Large intestine (tissue), 12 donors: ENCODE measurements around the gene FAM153A. TPM values are rescaled to one million over a fixed set of nuclear protein-coding genes. Genes with fewer than 3 reads are reported as not detected.
"Not testable (repeated sequence)": the region's sequence is repeated elsewhere in the genome, so short reads cannot be mapped to it uniquely, and the experiment has no call there.

Source experiments
- DNase-seq, 2 donors: peaks; one replicate each; pipeline versions ENCODE4 v3.0.0 to v3.0.0-alpha.2; 2013
- H3K27ac ChIP-seq: one replicate; pipeline ENCODE4 v1.5.1; 2013; ENCODE audit warnings: low read length
- H3K27me3 ChIP-seq: 2 replicates; pipeline ENCODE4 v1.6.1; 2013; ENCODE audit warnings: low read length; ENCODE audit not compliant: control insufficient read depth, insufficient read depth
- H3K36me3 ChIP-seq: 2 replicates; pipeline ENCODE4 v1.6.1; 2013; ENCODE audit warnings: low read length; ENCODE audit not compliant: control insufficient read depth, insufficient read depth
- H3K4me1 ChIP-seq: one replicate; pipeline ENCODE4 v1.6.1; 2013; ENCODE audit warnings: low read length; ENCODE audit not compliant: control insufficient read depth, insufficient read depth
- H3K4me3 ChIP-seq: one replicate; pipeline ENCODE4 v1.5.1; 2013; ENCODE audit warnings: low read length
- H3K9me3 ChIP-seq: one replicate; pipeline ENCODE4 v1.6.1; 2013; ENCODE audit warnings: mild to moderate bottlenecking, low read depth, low read length, moderate library complexity; ENCODE audit not compliant: control insufficient read depth
- WGBS: methylation state at CpG from one replicate; pipeline ENCODE4 v1.1.5; 2013; ENCODE audit warnings: low lambda C conversion rate; ENCODE audit not compliant: insufficient coverage; 5-methylcytosine and 5-hydroxymethylcytosine counted together
- long read RNA-seq, 11 donors: transcript quantifications; one replicate each; lab custom pipeline, GENCODE V29; 2026
- polyA plus RNA-seq: library from polyadenylated mRNA; unstranded; fragments of 120-200 nt; gene quantifications from one replicate; pipeline ENCODE4 v1.2.1, GENCODE V29; 2013

FAM153A gene
- polyA plus RNA-seq: 0.58 TPM
- long read RNA-seq, donor 1: 0 reads
- long read RNA-seq, donor 2: 0 reads
- long read RNA-seq, donor 3: 0 reads
- long read RNA-seq, donor 4: 0 reads
- long read RNA-seq, donor 5: 0 reads
- long read RNA-seq, donor 6: 0 reads
- long read RNA-seq, donor 7: 0 reads
- long read RNA-seq, donor 8: 0 reads
- long read RNA-seq, donor 9: 0 reads
- long read RNA-seq, donor 10: 0 reads
- long read RNA-seq, donor 11: 0 reads

- no CpG with 5 or more reads among the region's 67 CpGs for WGBS
- H3K27ac ChIP-seq, DNase-seq, H3K36me3 ChIP-seq, H3K4me3 ChIP-seq, H3K4me1 ChIP-seq, H3K9me3 ChIP-seq, H3K27me3 ChIP-seq: not testable (repeated sequence)
Measured at GRCh38 chr5:177782792-177783633, at the start of gene FAM153A. FAM153A (minus strand) TSS chr5:177782899.

GRCh38 chr5:177832287-177832686 is 49.6 kb upstream of the FAM153A start:
- not testable (repeated sequence) for H3K27ac ChIP-seq, H3K4me1 ChIP-seq, H3K4me3 ChIP-seq, DNase-seq, H3K27me3 ChIP-seq, H3K9me3 ChIP-seq, H3K36me3 ChIP-seq
- WGBS: no CpG with 5 or more reads among the region's 4 CpGs

DNA sequence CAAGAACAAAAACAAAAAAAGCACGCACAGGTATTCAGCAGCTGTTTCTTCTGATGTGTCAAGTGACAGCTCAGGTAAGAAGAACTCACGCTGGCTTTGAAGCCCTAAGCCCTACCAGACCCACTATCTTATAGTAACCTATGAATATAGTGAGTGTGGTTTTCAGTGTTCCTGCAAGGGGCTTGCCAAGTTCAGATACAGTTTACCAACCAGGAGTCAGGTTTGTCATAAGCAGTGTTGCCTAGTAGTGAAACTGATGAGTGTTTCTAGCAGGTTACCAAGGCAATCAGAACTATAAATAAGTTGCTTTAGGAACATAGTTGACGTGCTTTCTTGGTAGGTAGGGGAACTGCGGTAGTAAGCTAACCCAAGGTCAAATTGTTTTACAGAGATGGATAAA is 43.4 kb upstream of the FAM153A start:
- H3K27me3 ChIP-seq, H3K4me3 ChIP-seq, H3K9me3 ChIP-seq, H3K36me3 ChIP-seq, H3K27ac ChIP-seq, DNase-seq, H3K4me1 ChIP-seq: not testable (repeated sequence)
- no CpG with 5 or more reads among the region's 4 CpGs for WGBS

DNA sequence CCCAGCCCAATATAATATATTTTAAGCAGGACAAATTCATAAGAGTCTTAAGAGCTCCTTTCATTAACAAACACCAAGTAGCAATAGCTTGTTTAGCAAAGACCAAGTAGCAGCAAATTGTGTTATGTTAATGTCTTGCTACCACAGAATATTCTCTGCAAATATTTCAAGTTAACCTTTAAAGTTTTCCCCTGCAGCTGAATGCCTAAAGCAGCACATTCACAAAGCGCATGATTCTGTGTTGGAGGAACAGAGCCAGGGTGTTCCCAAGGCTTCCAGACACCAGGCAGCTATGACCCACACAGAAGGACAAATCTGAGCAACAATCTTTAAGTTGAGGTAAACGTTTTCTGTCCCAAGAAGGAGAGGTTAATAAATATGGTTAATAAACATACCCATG is 42.1 kb upstream of the FAM153A start:
- WGBS: no CpG with 5 or more reads among the region's 2 CpGs
- not testable (repeated sequence) for H3K4me3 ChIP-seq, H3K27me3 ChIP-seq, H3K9me3 ChIP-seq, H3K4me1 ChIP-seq, H3K36me3 ChIP-seq, H3K27ac ChIP-seq, DNase-seq

DNA sequence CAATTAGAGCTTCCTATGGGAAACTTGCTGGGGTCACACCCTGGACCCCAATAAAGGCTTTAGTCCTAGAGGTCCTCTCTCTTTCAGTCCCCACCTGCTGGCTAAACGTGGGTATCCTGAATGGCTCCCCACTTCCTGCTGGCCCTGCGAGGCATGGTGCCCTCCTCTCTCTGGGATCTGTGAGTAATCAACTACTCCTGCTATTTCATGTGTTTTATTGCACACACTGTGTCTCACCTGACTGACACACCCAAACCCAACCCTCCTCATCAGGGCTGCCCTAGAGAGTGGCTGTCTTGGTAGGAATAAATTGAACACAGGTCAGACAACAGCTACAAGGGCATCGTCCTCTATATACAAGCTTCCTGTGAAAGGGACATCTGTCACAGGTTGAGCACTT is 39.8 kb upstream of the FAM153A start:
- not testable (repeated sequence) for H3K4me3 ChIP-seq, H3K27ac ChIP-seq, DNase-seq, H3K4me1 ChIP-seq, H3K36me3 ChIP-seq, H3K9me3 ChIP-seq, H3K27me3 ChIP-seq
- no CpG with 5 or more reads among the region's 3 CpGs for WGBS

GRCh38 chr5:177819664-177820063 is 37.0 kb upstream of the FAM153A start:
- H3K4me1 ChIP-seq, H3K36me3 ChIP-seq, H3K4me3 ChIP-seq, DNase-seq, H3K9me3 ChIP-seq, H3K27me3 ChIP-seq, H3K27ac ChIP-seq: not testable (repeated sequence)
- WGBS: no CpG with 5 or more reads among the region's 1 CpG

- H3K36me3 ChIP-seq, H3K27me3 ChIP-seq, H3K9me3 ChIP-seq, DNase-seq, H3K4me1 ChIP-seq, H3K4me3 ChIP-seq, H3K27ac ChIP-seq: not testable (repeated sequence)
- no CpG with 5 or more reads among the region's 2 CpGs for WGBS
Measured at GRCh38 chr5:177812814-177813425, 30.2 kb upstream of the FAM153A start.

DNA sequence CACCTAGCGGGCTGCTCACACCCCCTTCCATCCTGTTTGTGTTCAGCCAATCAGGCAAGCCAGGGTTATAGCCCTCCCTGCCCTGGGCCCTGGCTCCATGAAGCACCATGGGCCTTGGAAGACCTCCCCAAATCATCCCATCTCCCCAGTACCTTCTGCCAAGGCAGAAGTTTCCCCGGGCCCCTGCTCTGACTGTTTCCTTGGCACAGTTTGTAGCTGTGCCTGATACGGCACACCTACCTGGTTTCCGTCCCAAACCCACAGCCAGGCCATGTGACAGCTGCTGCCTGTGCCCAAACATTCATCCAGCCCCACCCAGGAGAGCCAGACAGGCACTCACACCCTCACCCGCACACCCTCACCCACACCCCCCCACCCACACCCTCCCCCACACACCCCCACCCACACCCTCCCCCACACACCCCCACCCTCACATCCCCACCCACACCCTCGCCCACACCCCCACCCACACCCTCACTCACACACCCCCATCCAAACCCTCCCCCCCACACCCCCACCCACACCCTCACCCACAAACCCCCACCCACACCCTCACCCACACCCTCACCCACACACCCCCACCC is 29.6 kb upstream of the FAM153A start:
- H3K27me3 ChIP-seq, H3K9me3 ChIP-seq, H3K4me3 ChIP-seq, H3K36me3 ChIP-seq, DNase-seq, H3K27ac ChIP-seq, H3K4me1 ChIP-seq: not testable (repeated sequence)
- no CpG with 5 or more reads among the region's 6 CpGs for WGBS

- no CpG with 5 or more reads among the region's 11 CpGs for WGBS
- H3K27me3 ChIP-seq, H3K36me3 ChIP-seq, DNase-seq, H3K27ac ChIP-seq, H3K4me1 ChIP-seq, H3K9me3 ChIP-seq, H3K4me3 ChIP-seq: not testable (repeated sequence)
Measured at GRCh38 chr5:177809209-177809913, 26.7 kb upstream of the FAM153A start.

GRCh38 chr5:177808420-177808819 is 25.7 kb upstream of the FAM153A start:
- not testable (repeated sequence) for H3K27ac ChIP-seq, H3K36me3 ChIP-seq, DNase-seq, H3K4me1 ChIP-seq, H3K9me3 ChIP-seq, H3K4me3 ChIP-seq, H3K27me3 ChIP-seq
- no CpG with 5 or more reads among the region's 12 CpGs for whole genome bisulfite sequencing
